HCT116 (cell line): ENCODE data around the gene COBLL1. TPM values are rescaled to one million over a fixed set of nuclear protein-coding genes. Genes with fewer than 3 reads are reported as not detected.

Experiments
- ATAC-seq: fragments of 200-7000 bp; cut with Tn5 transposase; 2 replicates; pipeline ENCODE4 v1.9.1; 2020; ENCODE audit warnings: mild to moderate bottlenecking, moderate library complexity
- BruUV-seq: library from RNA; stranded (reverse); fragments of 400-500 nt; replicated peaks from 2 replicates; lab custom pipeline; 2021; lab: Mats Ljungman, UMichigan
- CTCF ChIA-PET: fragments of 300-600 bp; sonication (Branson Sonifier 250); formaldehyde crosslinking; loops from one replicate; lab custom pipeline; 2021; ENCODE audit warnings: antibody characterized with exemption; lab: Charles Lee
- POLR2A ChIA-PET: fragments of 300-600, 350-600 bp; sonication (Branson Sonifier 250); formaldehyde crosslinking; loops from one replicate; lab custom pipeline; 2021; ENCODE audit warnings: antibody characterized with exemption; lab: Charles Lee
- RAD21 ChIA-PET, 2 experiments: fragments of 300-600 bp; sonication (Branson Sonifier 250); formaldehyde crosslinking; loops; one replicate each; lab custom pipeline; 2023; ENCODE audit warnings: low total read pairs in 2 of 2; ENCODE audit not compliant: uncharacterized antibody in 2 of 2, unreplicated experiment in 2 of 2, low non-redundant PET in 1 of 2; lab: Charles Lee
- DNase-seq: peaks from one replicate; pipeline ENCODE4 v3.0.0-alpha.2; 2010; ENCODE audit warnings: low read depth, low spot score
- H2AFZ ChIP-seq: fragments of 200-600 bp; shearing (Covaris generic), sonication (generic); 2 replicates; pipeline ENCODE4 v1.6.1; 2017; ENCODE audit warnings: low read depth, mixed run types, mixed read lengths, antibody characterized with exemption, low read length; ENCODE audit not compliant: poor library complexity, severe bottlenecking
- H3K27ac ChIP-seq: 2 replicates; pipeline ENCODE4 v1.5.1; 2012; ENCODE audit warnings: low read depth, low read length
- H3K27me3 ChIP-seq: fragments of 200-600 bp; sonication (generic); 2 replicates; pipeline ENCODE4 v1.6.1; 2016; ENCODE audit warnings: mixed run types, low read length, mixed read lengths; ENCODE audit not compliant: insufficient read depth
- H3K36me3 ChIP-seq, 2 experiments: fragments of 200-500 bp in 1 of 2; fragments of 200-600 bp in 1 of 2; sonication (Bioruptor generic) in 1 of 2; sonication (generic) in 1 of 2; 2 replicates each; pipeline versions ENCODE4 v1.5.1 to v1.6.1; 2014 to 2016; ENCODE audit warnings: low read length in 2 of 2, inconsistent platforms in 1 of 2, mixed read lengths in 1 of 2, mixed run types in 1 of 2; ENCODE audit not compliant: insufficient read depth in 2 of 2, control insufficient read depth in 1 of 2
- H3K4me1 ChIP-seq, 2 experiments: fragments of 200-600 bp in 1 of 2; sonication (generic) in 1 of 2; 2 replicates each; pipeline versions ENCODE4 v1.5.1 to v1.6.1; 2012 to 2017; ENCODE audit warnings: low read length in 2 of 2, inconsistent platforms in 1 of 2, mild to moderate bottlenecking in 1 of 2, mixed read lengths in 1 of 2, mixed run types in 1 of 2, moderate library complexity in 1 of 2; ENCODE audit not compliant: insufficient read depth in 2 of 2, control insufficient read depth in 1 of 2
- H3K4me2 ChIP-seq: fragments of 200-600 bp; sonication (generic); 2 replicates; pipeline ENCODE4 v1.6.1; 2017; ENCODE audit warnings: mixed run types, low read length, mixed read lengths
- H3K4me3 ChIP-seq, 2 experiments: fragments of 200-600 bp in 1 of 2; sonication (generic) in 1 of 2; replicated peaks in 1 of 2; 2 replicates each; pipeline ENCODE4 v1.5.1; 2011 to 2016; ENCODE audit warnings: low read length in 2 of 2, control low read depth in 1 of 2, low read depth in 1 of 2, mild to moderate bottlenecking in 1 of 2, mixed read lengths in 1 of 2, mixed run types in 1 of 2
- H3K79me2 ChIP-seq: fragments of 200-600 bp; sonication (generic); 2 replicates; pipeline ENCODE4 v1.6.1; 2017; ENCODE audit warnings: mild to moderate bottlenecking, mixed run types, low read length, moderate library complexity, mixed read lengths; ENCODE audit not compliant: insufficient read depth
- H3K9ac ChIP-seq: fragments of 200-600 bp; sonication (generic); 2 replicates; pipeline ENCODE4 v1.6.1; 2016; ENCODE audit warnings: low read length, mixed read lengths
- H3K9me2 ChIP-seq: fragments of 200-600 bp; sonication (generic), shearing (Covaris generic); 2 replicates; pipeline ENCODE4 v1.6.1; 2017; ENCODE audit warnings: mixed run types, mild to moderate bottlenecking, moderate library complexity; ENCODE audit not compliant: insufficient read depth
- H3K9me3 ChIP-seq, 2 experiments: fragments of 200-500 bp in 1 of 2; fragments of 200-600 bp in 1 of 2; sonication (Bioruptor generic) in 1 of 2; sonication (generic) in 1 of 2; 2 replicates each; pipeline ENCODE4 v1.6.1; 2014 to 2017; ENCODE audit warnings: low read length in 2 of 2, mixed read lengths in 2 of 2, inconsistent platforms in 1 of 2, low read depth in 1 of 2, mild to moderate bottlenecking in 1 of 2, mixed run types in 1 of 2, moderate library complexity in 1 of 2; ENCODE audit not compliant: control insufficient read depth in 1 of 2, insufficient read depth in 1 of 2
- H4K20me1 ChIP-seq: fragments of 200-600 bp; sonication (generic), shearing (Covaris generic); 2 replicates; pipeline ENCODE4 v1.6.1; 2017; ENCODE audit warnings: mixed run types, mild to moderate bottlenecking, moderate library complexity; ENCODE audit not compliant: insufficient read depth
- ATF3 ChIP-seq: IDR thresholded peaks from 2 replicates; pipeline ENCODE4 v1.6.1; 2012
- CBX3 ChIP-seq: IDR thresholded peaks from 2 replicates; pipeline ENCODE4 v1.6.1; 2012; ENCODE audit warnings: low read depth
- CEBPB ChIP-seq: IDR thresholded peaks from 2 replicates; pipeline ENCODE4 v1.6.1; 2012; ENCODE audit warnings: low read depth
- EGR1 ChIP-seq: IDR thresholded peaks from 2 replicates; pipeline ENCODE4 v1.6.1; 2012; ENCODE audit warnings: low read depth
- ELF1 ChIP-seq: IDR thresholded peaks from 2 replicates; pipeline ENCODE4 v1.6.1; 2012; ENCODE audit warnings: low read depth, borderline replicate concordance
- EZH2phosphoT487 ChIP-seq: fragments of 200-600 bp; IDR thresholded peaks from 2 replicates; pipeline ENCODE4 v1.6.1; 2018; ENCODE audit warnings: antibody characterized with exemption, borderline replicate concordance
- FOSL1 ChIP-seq: IDR thresholded peaks from 2 replicates; pipeline ENCODE4 v1.6.1; 2012; ENCODE audit warnings: low read depth
- POLR2A ChIP-seq: IDR thresholded peaks from 2 replicates; pipeline ENCODE4 v1.7.0; 2011; ENCODE audit warnings: borderline replicate concordance; ENCODE audit not compliant: insufficient read depth, insufficient read length; ENCODE audit errors: extremely low read depth
- POLR2AphosphoS5 ChIP-seq: IDR thresholded peaks from 2 replicates; pipeline ENCODE4 v1.6.1; 2011; ENCODE audit warnings: mild to moderate bottlenecking, low read depth, low read length, moderate library complexity
- RAD21 ChIP-seq: IDR thresholded peaks from 2 replicates; pipeline ENCODE4 v1.6.1; 2012; ENCODE audit warnings: low read depth, mild to moderate bottlenecking
- SIN3A ChIP-seq: IDR thresholded peaks from 2 replicates; pipeline ENCODE4 v1.6.1; 2012; ENCODE audit warnings: low read depth
- SRF ChIP-seq: IDR thresholded peaks from 2 replicates; pipeline ENCODE4 v1.6.1; 2012; ENCODE audit warnings: low read depth
- TCF7L2 ChIP-seq: IDR thresholded peaks from 2 replicates; pipeline ENCODE4 v1.7.0; 2011; ENCODE audit warnings: borderline replicate concordance, inconsistent platforms; ENCODE audit not compliant: insufficient read depth, insufficient read length; ENCODE audit errors: extremely low read depth
- YY1 ChIP-seq: IDR thresholded peaks from 2 replicates; pipeline ENCODE4 v1.6.1; 2011; ENCODE audit warnings: low read length, low read depth, moderate library complexity, mild to moderate bottlenecking; ENCODE audit not compliant: insufficient replicate concordance; ENCODE audit errors: extremely low read depth
- ZFX ChIP-seq: fragments of 450-650 bp; IDR thresholded peaks from 2 replicates; pipeline ENCODE4 v1.6.1; 2017
- ZNF274 ChIP-seq: fragments of 200-500 bp; sonication (Bioruptor generic); IDR thresholded peaks from 2 replicates; pipeline ENCODE4 v1.6.1; 2014; ENCODE audit warnings: mild to moderate bottlenecking, low read depth, low read length, inconsistent platforms
- intact Hi-C: fragments of 100-400 bp; cut with micrococcal nuclease; formaldehyde crosslinking; loops from 2 replicates; pipeline ENCODE4 v1.10.0; 2022
- total RNA-seq: library from RNA; stranded (reverse); gene quantifications from one replicate; pipeline ENCODE4 v1.2.1, GENCODE V29; 2021; ENCODE audit not compliant: unreplicated experiment
- TF ChIP-seq, protein P1 (sequence below): IDR thresholded peaks from 2 replicates; pipeline ENCODE4 v1.6.1; 2012
- TF ChIP-seq, protein P2 (sequence below): IDR thresholded peaks from 2 replicates; pipeline ENCODE4 v1.6.1; 2012; ENCODE audit warnings: low read depth
- TF ChIP-seq, protein P3 (sequence below): IDR thresholded peaks from 2 replicates; pipeline ENCODE4 v1.6.1; 2011; ENCODE audit warnings: mild to moderate bottlenecking, low read length, moderate library complexity; ENCODE audit not compliant: insufficient replicate concordance; ENCODE audit errors: extremely low read depth
- TF ChIP-seq, protein P4 (sequence below), 3 experiments: fragments of 200-600 bp in 1 of 3; sonication (generic) in 1 of 3; IDR thresholded peaks in 2 of 3; conservative IDR thresholded peaks in 1 of 3; 2 replicates each; pipeline ENCODE4 v1.5.1; 2012 to 2017; ENCODE audit warnings: low read depth in 2 of 3, low read length in 2 of 3, antibody characterized with exemption in 1 of 3, borderline replicate concordance in 1 of 3, control low read depth in 1 of 3, mild to moderate bottlenecking in 1 of 3, mixed read lengths in 1 of 3, mixed run types in 1 of 3, moderate library complexity in 1 of 3; ENCODE audit not compliant: insufficient read depth in 1 of 3

Gene COBLL1
- total RNA-seq, 1 experiment from 2014 or later, result 3.6 TPM

GRCh38 chr2:164655336-164655735, 186.3 kb downstream of the COBLL1 start:
- no peaks in the 10 kb centered on the region; a peak in 1 of 4 replicates for H3K4me1 ChIP-seq
- H3K27me3 ChIP-seq, result no peaks in the 10 kb centered on the region
- no peak for TF ChIP-seq CEBPB
- no peak for TF ChIP-seq FOSL1
- TF ChIP-seq ZNF274, result no peak
- TF ChIP-seq, protein P1, sequence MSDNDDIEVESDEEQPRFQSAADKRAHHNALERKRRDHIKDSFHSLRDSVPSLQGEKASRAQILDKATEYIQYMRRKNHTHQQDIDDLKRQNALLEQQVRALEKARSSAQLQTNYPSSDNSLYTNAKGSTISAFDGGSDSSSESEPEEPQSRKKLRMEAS, result no peak
- TF ChIP-seq, protein P2, sequence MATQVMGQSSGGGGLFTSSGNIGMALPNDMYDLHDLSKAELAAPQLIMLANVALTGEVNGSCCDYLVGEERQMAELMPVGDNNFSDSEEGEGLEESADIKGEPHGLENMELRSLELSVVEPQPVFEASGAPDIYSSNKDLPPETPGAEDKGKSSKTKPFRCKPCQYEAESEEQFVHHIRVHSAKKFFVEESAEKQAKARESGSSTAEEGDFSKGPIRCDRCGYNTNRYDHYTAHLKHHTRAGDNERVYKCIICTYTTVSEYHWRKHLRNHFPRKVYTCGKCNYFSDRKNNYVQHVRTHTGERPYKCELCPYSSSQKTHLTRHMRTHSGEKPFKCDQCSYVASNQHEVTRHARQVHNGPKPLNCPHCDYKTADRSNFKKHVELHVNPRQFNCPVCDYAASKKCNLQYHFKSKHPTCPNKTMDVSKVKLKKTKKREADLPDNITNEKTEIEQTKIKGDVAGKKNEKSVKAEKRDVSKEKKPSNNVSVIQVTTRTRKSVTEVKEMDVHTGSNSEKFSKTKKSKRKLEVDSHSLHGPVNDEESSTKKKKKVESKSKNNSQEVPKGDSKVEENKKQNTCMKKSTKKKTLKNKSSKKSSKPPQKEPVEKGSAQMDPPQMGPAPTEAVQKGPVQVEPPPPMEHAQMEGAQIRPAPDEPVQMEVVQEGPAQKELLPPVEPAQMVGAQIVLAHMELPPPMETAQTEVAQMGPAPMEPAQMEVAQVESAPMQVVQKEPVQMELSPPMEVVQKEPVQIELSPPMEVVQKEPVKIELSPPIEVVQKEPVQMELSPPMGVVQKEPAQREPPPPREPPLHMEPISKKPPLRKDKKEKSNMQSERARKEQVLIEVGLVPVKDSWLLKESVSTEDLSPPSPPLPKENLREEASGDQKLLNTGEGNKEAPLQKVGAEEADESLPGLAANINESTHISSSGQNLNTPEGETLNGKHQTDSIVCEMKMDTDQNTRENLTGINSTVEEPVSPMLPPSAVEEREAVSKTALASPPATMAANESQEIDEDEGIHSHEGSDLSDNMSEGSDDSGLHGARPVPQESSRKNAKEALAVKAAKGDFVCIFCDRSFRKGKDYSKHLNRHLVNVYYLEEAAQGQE, result no peak
- TF ChIP-seq ATF3, result no peak
- TF ChIP-seq, protein P3, sequence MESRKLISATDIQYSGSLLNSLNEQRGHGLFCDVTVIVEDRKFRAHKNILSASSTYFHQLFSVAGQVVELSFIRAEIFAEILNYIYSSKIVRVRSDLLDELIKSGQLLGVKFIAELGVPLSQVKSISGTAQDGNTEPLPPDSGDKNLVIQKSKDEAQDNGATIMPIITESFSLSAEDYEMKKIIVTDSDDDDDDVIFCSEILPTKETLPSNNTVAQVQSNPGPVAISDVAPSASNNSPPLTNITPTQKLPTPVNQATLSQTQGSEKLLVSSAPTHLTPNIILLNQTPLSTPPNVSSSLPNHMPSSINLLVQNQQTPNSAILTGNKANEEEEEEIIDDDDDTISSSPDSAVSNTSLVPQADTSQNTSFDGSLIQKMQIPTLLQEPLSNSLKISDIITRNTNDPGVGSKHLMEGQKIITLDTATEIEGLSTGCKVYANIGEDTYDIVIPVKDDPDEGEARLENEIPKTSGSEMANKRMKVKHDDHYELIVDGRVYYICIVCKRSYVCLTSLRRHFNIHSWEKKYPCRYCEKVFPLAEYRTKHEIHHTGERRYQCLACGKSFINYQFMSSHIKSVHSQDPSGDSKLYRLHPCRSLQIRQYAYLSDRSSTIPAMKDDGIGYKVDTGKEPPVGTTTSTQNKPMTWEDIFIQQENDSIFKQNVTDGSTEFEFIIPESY, result no peak
- no peak for TF ChIP-seq CBX3
- TF ChIP-seq EGR1, result no peak
- no peak for TF ChIP-seq ELF1
- TF ChIP-seq TCF7L2, result no peak
- no peak for TF ChIP-seq RAD21
- no peak for TF ChIP-seq POLR2A
- no peak for TF ChIP-seq YY1
- no peak for TF ChIP-seq SIN3A
- TF ChIP-seq, protein P4, sequence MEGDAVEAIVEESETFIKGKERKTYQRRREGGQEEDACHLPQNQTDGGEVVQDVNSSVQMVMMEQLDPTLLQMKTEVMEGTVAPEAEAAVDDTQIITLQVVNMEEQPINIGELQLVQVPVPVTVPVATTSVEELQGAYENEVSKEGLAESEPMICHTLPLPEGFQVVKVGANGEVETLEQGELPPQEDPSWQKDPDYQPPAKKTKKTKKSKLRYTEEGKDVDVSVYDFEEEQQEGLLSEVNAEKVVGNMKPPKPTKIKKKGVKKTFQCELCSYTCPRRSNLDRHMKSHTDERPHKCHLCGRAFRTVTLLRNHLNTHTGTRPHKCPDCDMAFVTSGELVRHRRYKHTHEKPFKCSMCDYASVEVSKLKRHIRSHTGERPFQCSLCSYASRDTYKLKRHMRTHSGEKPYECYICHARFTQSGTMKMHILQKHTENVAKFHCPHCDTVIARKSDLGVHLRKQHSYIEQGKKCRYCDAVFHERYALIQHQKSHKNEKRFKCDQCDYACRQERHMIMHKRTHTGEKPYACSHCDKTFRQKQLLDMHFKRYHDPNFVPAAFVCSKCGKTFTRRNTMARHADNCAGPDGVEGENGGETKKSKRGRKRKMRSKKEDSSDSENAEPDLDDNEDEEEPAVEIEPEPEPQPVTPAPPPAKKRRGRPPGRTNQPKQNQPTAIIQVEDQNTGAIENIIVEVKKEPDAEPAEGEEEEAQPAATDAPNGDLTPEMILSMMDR (IDR thresholded peaks at IDR 0.05 in 2 of 3, conservative IDR thresholded peaks at IDR 0.05 in 1 of 3; ENCODE audit: borderline replicate concordance in 1 of 3, insufficient read depth in 1 of 3, low read depth in 2 of 3, low read length in 2 of 3), result no peak
- no peak for TF ChIP-seq ZFX
- no peak for TF ChIP-seq SRF
- no peak for TF ChIP-seq EZH2phosphoT487
- no peak for TF ChIP-seq POLR2AphosphoS5
- H3K4me2 ChIP-seq, result no peak overlapping the region
- no peak overlapping the region for H3K4me3 ChIP-seq
- ChIA-PET POLR2A (no interaction called here), CTCF (no interaction called here), RAD21 (no interaction called here)
- BruUV-seq, result no TSS peak
- no peaks in the 10 kb centered on the region for H4K20me1 ChIP-seq
- intact Hi-C loops, result loop anchor here (1.0 kb wide), 1 partner anchor 95 kb away; no protein-coding TSS in a partner anchor
- no peaks in the 10 kb centered on the region for H3K9me3 ChIP-seq
- no peaks in the 10 kb centered on the region for H3K79me2 ChIP-seq
- H3K36me3 ChIP-seq, result no peaks in the 10 kb centered on the region
- no peak overlapping the region for H3K27ac ChIP-seq
- DNase-seq, result no peak
- no peaks in the 10 kb centered on the region for H3K9me2 ChIP-seq
- H2AFZ ChIP-seq, result no peak overlapping the region
- no peak for ATAC-seq
- no peak overlapping the region for H3K9ac ChIP-seq
